K562 (cell line): Measurements from ENCODE around the gene MAN1A1. TPM values are rescaled to one million over a fixed set of nuclear protein-coding genes. Genes with fewer than 3 reads are reported as not detected.

Experiments used
- ARID3A ChIP-seq: IDR thresholded peaks from 2 replicates; pipeline ENCODE4 v1.6.1; 2012; ENCODE audit warnings: low read depth, low read length, improper control_type of control experiment, borderline replicate concordance
- BRCA1 ChIP-seq, 2 experiments: fragments of 450-650 bp in 1 of 2; sonication (generic) in 1 of 2; formaldehyde crosslinking in 1 of 2; IDR thresholded peaks; 2 replicates each; pipeline versions ENCODE4 v1.5.0 to v1.6.1; 2017 to 2020; ENCODE audit warnings: mild to moderate bottlenecking in 1 of 2, missing genetic modification reagents in 1 of 2
- DEAF1 ChIP-seq: fragments of 450-650 bp; formaldehyde crosslinking; IDR thresholded peaks from 2 replicates; pipeline ENCODE4 v1.4.0; 2020; ENCODE audit warnings: mild to moderate bottlenecking, moderate library complexity
- EWSR1 ChIP-seq: fragments of 450-650 bp; IDR thresholded peaks from 2 replicates; pipeline ENCODE4 v1.6.1; 2018; ENCODE audit warnings: borderline replicate concordance, mild to moderate bottlenecking, low read depth, moderate library complexity; ENCODE audit not compliant: partially characterized antibody
- FOXO4 ChIP-seq: fragments of 450-650 bp; formaldehyde crosslinking; IDR thresholded peaks from 2 replicates; pipeline ENCODE4 v1.4.0; 2020; ENCODE audit warnings: mild to moderate bottlenecking, moderate library complexity
- MBD2 ChIP-seq: sonication (generic); IDR thresholded peaks from 2 replicates; pipeline ENCODE4 v1.6.1; 2016; ENCODE audit warnings: low read depth, borderline replicate concordance
- MNT ChIP-seq, 2 experiments: fragments of 450-650 bp; conservative IDR thresholded peaks; 2 replicates each; pipeline ENCODE4 v1.6.1; 2017; ENCODE audit warnings: mild to moderate bottlenecking in 2 of 2, moderate library complexity in 2 of 2
- NCOA6 ChIP-seq: fragments of 450-650 bp; IDR thresholded peaks from 2 replicates; pipeline ENCODE4 v1.6.1; 2017; ENCODE audit warnings: mild to moderate bottlenecking
- OTX1 ChIP-seq: fragments of 450-650 bp; formaldehyde crosslinking; IDR thresholded peaks from 2 replicates; pipeline ENCODE4 v1.4.0; 2022; ENCODE audit warnings: mild to moderate bottlenecking
- RAD21 ChIP-seq, 2 experiments: fragments of 250-450 bp in 1 of 2; fragments of 450-650 bp in 1 of 2; sonication (Bioruptor Pico) in 1 of 2; formaldehyde crosslinking in 1 of 2; IDR thresholded peaks in 1 of 2; conservative IDR thresholded peaks in 1 of 2; 2 replicates each; pipeline versions ENCODE4 v1.4.0 to v1.8.0; 2020 to 2022; ENCODE audit warnings: mild to moderate bottlenecking in 2 of 2, moderate library complexity in 1 of 2
- RBFOX2 ChIP-seq: fragments of 200-400 bp; formaldehyde crosslinking; IDR thresholded peaks from 2 replicates; pipeline ENCODE4 v1.6.1; 2017; ENCODE audit warnings: low read depth, mild to moderate bottlenecking, low read length, moderate library complexity
- RBM25 ChIP-seq: fragments of 200-400 bp; formaldehyde crosslinking; IDR thresholded peaks from 2 replicates; pipeline ENCODE4 v1.6.1; 2018; ENCODE audit warnings: low read length, low read depth, moderate library complexity; ENCODE audit not compliant: severe bottlenecking
- SMC3 ChIP-seq: conservative IDR thresholded peaks from 2 replicates; pipeline ENCODE4 v1.6.1; 2011; ENCODE audit warnings: low read depth, low read length, improper control_type of control experiment; ENCODE audit not compliant: insufficient read depth
- SRF ChIP-seq, 2 experiments: fragments of 250-450, 450-650 bp in 1 of 2; sonication (Bioruptor Pico) in 1 of 2; sonication (generic) in 1 of 2; formaldehyde crosslinking; IDR thresholded peaks; 2 replicates each; pipeline versions ENCODE4 v1.5.0 to v1.5.1; 2020 to 2022; ENCODE audit warnings: mild to moderate bottlenecking in 1 of 2, missing genetic modification reagents in 1 of 2
- TFAP4 ChIP-seq: sonication (generic); formaldehyde crosslinking; IDR thresholded peaks from 2 replicates; pipeline ENCODE4 v1.8.0; 2022; ENCODE audit warnings: missing genetic modification reagents, mild to moderate bottlenecking, moderate library complexity, borderline replicate concordance
- ZFP30 ChIP-seq: fragments of 250-450 bp; sonication (Bioruptor Pico); IDR thresholded peaks from 2 replicates; pipeline ENCODE4 v1.8.0; 2022; ENCODE audit warnings: moderate library complexity, mild to moderate bottlenecking, inconsistent platforms, borderline replicate concordance
- ZSCAN29 ChIP-seq: fragments of 450-650 bp; IDR thresholded peaks from 2 replicates; pipeline ENCODE4 v1.6.1; 2017
- polyA plus RNA-seq, 8 experiments: library from polyadenylated mRNA; depleted of rRNA in 4 of 8; stranded (reverse) in 5 of 8; unstranded in 3 of 8; fragments of >200 nt; fragmentation: Nextera tagmentation in 2 of 8; fragmentation: Illumina TruSeq in 1 of 8; extraction: Ambion mirVana in 2 of 8; extraction: Trizol in 1 of 8; gene quantifications; 2 replicates each; pipeline versions ENCODE4 v1.2.1 to v1.2.3, GENCODE V29; 2011 to 2014; ENCODE audit warnings: inconsistent platforms in 1 of 8, missing spikeins in 1 of 8
- total RNA-seq, 7 experiments: library from RNA; depleted of rRNA in 6 of 7; stranded (reverse); fragments of >200 nt in 6 of 7; fragmentation: Illumina TruSeq in 2 of 7; extraction: Trizol in 2 of 7; gene quantifications; 2 replicates each; pipeline versions ENCODE4 v1.2.1 to v1.2.3, GENCODE V29; 2011 to 2021; ENCODE audit warnings: low replicate concordance in 1 of 7

Gene MAN1A1
- total and polyA plus RNA-seq, 9 of the 15 experiments (the other 6 are each of a cell fraction or from before 2014, with no cell fraction given), result 24.5 to 78.4 (median 59.7) TPM

- no peak for TF ChIP-seq TFAP4 (CRISPR knock-in tag)
- TF ChIP-seq ZSCAN29, result no peak
- TF ChIP-seq OTX1 (CRISPR knock-in tag), result no peak
- TF ChIP-seq MBD2, result no peak
- TF ChIP-seq ZFP30 (CRISPR knock-in tag), result no peak
- TF ChIP-seq DEAF1 (CRISPR knock-in tag), result no peak
- TF ChIP-seq RBFOX2, result 0 out of 2 replicates have a peak, but pooled peaks have one; percentile 16
- TF ChIP-seq FOXO4 (CRISPR knock-in tag), result no peak
- TF ChIP-seq RAD21 (CRISPR knock-in tag; conservative IDR thresholded peaks at IDR 0.05 in 1 of 2, IDR thresholded peaks at IDR 0.05 in 1 of 2), result peak in 1 of 2 experiments; percentile 15; a peak in 1 of 4 replicates
- no peak for TF ChIP-seq EWSR1
- TF ChIP-seq MNT (conservative IDR thresholded peaks at IDR 0.05), result peak; percentile 41 to 60; a peak in 3 of 4 replicates
- TF ChIP-seq SMC3, result no peak
- TF ChIP-seq ARID3A, result peak; percentile 89; the same call in 1 of the 2 replicates
- TF ChIP-seq RBM25, result no peak
- no peak for TF ChIP-seq SRF (CRISPR knock-in tag; IDR thresholded peaks at IDR 0.05)
- no peak for TF ChIP-seq BRCA1 (IDR thresholded peaks at IDR 0.05)
- no peak for TF ChIP-seq BRCA1 (CRISPR knock-in tag; IDR thresholded peaks at IDR 0.05)
- TF ChIP-seq NCOA6, result no peak
These were observed 202.2 kb downstream of the MAN1A1 start (continued) for GRCh38 chr6:119147101-119148053.
